ENCODE measurements around the gene PLXNA4.

- no peak for TF ChIP-seq EZH2 (IDR thresholded peaks at IDR 0.05; ENCODE audit: borderline replicate concordance, insufficient read depth, low read depth, low read length, poor library complexity, severe bottlenecking)
- TF ChIP-seq, protein P1, sequence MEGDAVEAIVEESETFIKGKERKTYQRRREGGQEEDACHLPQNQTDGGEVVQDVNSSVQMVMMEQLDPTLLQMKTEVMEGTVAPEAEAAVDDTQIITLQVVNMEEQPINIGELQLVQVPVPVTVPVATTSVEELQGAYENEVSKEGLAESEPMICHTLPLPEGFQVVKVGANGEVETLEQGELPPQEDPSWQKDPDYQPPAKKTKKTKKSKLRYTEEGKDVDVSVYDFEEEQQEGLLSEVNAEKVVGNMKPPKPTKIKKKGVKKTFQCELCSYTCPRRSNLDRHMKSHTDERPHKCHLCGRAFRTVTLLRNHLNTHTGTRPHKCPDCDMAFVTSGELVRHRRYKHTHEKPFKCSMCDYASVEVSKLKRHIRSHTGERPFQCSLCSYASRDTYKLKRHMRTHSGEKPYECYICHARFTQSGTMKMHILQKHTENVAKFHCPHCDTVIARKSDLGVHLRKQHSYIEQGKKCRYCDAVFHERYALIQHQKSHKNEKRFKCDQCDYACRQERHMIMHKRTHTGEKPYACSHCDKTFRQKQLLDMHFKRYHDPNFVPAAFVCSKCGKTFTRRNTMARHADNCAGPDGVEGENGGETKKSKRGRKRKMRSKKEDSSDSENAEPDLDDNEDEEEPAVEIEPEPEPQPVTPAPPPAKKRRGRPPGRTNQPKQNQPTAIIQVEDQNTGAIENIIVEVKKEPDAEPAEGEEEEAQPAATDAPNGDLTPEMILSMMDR (IDR thresholded peaks at IDR 0.05), result no peak
These were observed 64.9 kb downstream of the PLXNA4 start for GRCh38 chr7:132511387-132511786.

All from B cell (primary cell).